Testis (tissue), 3 donors: ENCODE results near the gene FYCO1. TPM values are rescaled to one million over a fixed set of nuclear protein-coding genes. Genes with fewer than 3 reads are reported as not detected.

Experiments
- DNase-seq: peaks from one replicate; pipeline ENCODE4 v3.0.0-alpha.2; 2019
- H3K27ac ChIP-seq, 2 donors: fragments of 200-600 bp; sonication (generic); one replicate each; pipeline ENCODE4 v1.5.1; 2019
- H3K27me3 ChIP-seq: fragments of 200-600 bp; sonication (generic); one replicate; pipeline ENCODE4 v1.5.1; 2019
- H3K36me3 ChIP-seq: fragments of 200-600 bp; sonication (generic); one replicate; pipeline ENCODE4 v1.5.1; 2017; ENCODE audit warnings: low read depth; ENCODE audit errors: missing control alignments
- H3K4me1 ChIP-seq: fragments of 200-600 bp; sonication (generic); one replicate; pipeline ENCODE4 v1.5.1; 2019
- H3K4me3 ChIP-seq, 2 donors: fragments of 200-600 bp; sonication (generic); one replicate each; pipeline ENCODE4 v1.5.1; 2017 to 2019
- H3K9me3 ChIP-seq: fragments of 200-600 bp; sonication (generic); one replicate; pipeline ENCODE4 v1.5.1; 2017
- CTCF ChIP-seq, 3 experiments: fragments of 450-650 bp in 2 of 3; fragments of 200-600 bp in 1 of 3; sonication (generic) in 1 of 3; IDR thresholded peaks; one replicate each; pipeline ENCODE4 v1.5.1; 2016 to 2019; ENCODE audit warnings: antibody characterized with exemption in 3 of 3, mild to moderate bottlenecking in 2 of 3, moderate library complexity in 1 of 3
- POLR2A ChIP-seq: fragments of 450-650 bp; IDR thresholded peaks from one replicate; pipeline ENCODE4 v1.6.1; 2017; ENCODE audit warnings: antibody characterized with exemption, mild to moderate bottlenecking, moderate library complexity
- WGBS, 2 donors: methylation state at CpG; one replicate each; pipeline ENCODE4 v1.1.5; 2018; 5-methylcytosine and 5-hydroxymethylcytosine counted together
- intact Hi-C: fragments of 100-400 bp; cut with DNase I; formaldehyde crosslinking; loops from one replicate; pipeline ENCODE4 v1.15.1; 2023; ENCODE audit warnings: low total_unique reads
- polyA plus RNA-seq: library from polyadenylated mRNA; stranded (reverse); fragments of 350-450 nt; fragmentation: Illumina TruSeq; extraction: RNeasy Lipid Tissue Mini Kit (QIAGEN cat#74804); gene quantifications from one replicate; pipeline ENCODE4 v1.2.3, GENCODE V29; 2014; ENCODE audit warnings: low read depth, low replicate concordance; ENCODE audit not compliant: insufficient read depth
- total RNA-seq, 2 donors: library from RNA; depleted of rRNA; stranded (reverse); fragments of >200 nt; gene quantifications; one replicate each; pipeline ENCODE4 v1.2.3, GENCODE V29; 2016

Gene FYCO1
- total and polyA plus RNA-seq, 3 donors from 2014 or later, result 12.8 to 24.2 (median 21.7) TPM

- WGBS, 2 donors, result 87 to 91% methylated on average over 6 of the region's 6 CpGs
Measured at GRCh38 chr3:45909542-45909941, 86.1 kb downstream of the FYCO1 start.

DNA sequence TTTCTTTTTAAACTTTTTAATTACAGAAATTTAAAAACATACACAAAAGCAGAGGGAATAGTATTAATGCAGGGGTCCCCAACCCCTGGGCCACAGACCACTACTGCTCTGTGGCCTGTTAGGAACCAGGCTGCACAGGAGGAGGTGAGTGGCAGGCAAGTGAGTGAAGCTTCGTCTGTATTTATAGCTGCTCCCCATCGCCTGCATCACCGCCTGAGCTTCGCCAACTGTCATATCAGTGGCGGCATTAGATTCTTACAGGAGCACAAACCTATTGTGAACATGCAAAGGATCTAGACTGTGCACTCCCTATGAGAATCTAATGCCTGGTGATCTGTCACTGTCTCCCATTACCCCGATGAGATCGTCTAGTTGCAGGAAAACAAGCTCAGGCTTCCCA is 86.9 kb downstream of the FYCO1 start:
- intact Hi-C loops, result loop anchor here (10.0 kb wide), 1 partner anchor 154 kb away; no protein-coding TSS in a partner anchor
- no peak for DNase-seq
- WGBS, 2 donors, result 93% methylated on average over 7 of the region's 7 CpGs
- TF ChIP-seq POLR2A, result no peak
- TF ChIP-seq CTCF (IDR thresholded peaks at IDR 0.05), result no peak
- H3K27me3 ChIP-seq, result no peaks in the 10 kb centered on the region
- H3K27ac ChIP-seq, result no peak overlapping the region
- no peaks in the 10 kb centered on the region for H3K9me3 ChIP-seq
- H3K36me3 ChIP-seq, result no peaks in the 10 kb centered on the region
- no peak overlapping the region for H3K4me3 ChIP-seq
- H3K4me1 ChIP-seq, result no peaks in the 10 kb centered on the region

More at GRCh38 chr3:45909542-45909941, 86.1 kb downstream of the FYCO1 start:
- Histone ChIP-seq H3K36me3 (no peaks in the 10 kb centered on the region), H3K4me3 (no peak overlapping the region), H3K4me1 (no peaks in the 10 kb centered on the region), H3K27me3 (no peaks in the 10 kb centered on the region), H3K9me3 (no peaks in the 10 kb centered on the region), H3K27ac (no peak overlapping the region)
- DNase-seq, result no peak
- intact Hi-C loops, result loop anchor here (10.0 kb wide), 1 partner anchor 155 kb away; no protein-coding TSS in a partner anchor
- TF ChIP-seq POLR2A (no peak), CTCF (IDR thresholded peaks at IDR 0.05) (no peak)

DNA sequence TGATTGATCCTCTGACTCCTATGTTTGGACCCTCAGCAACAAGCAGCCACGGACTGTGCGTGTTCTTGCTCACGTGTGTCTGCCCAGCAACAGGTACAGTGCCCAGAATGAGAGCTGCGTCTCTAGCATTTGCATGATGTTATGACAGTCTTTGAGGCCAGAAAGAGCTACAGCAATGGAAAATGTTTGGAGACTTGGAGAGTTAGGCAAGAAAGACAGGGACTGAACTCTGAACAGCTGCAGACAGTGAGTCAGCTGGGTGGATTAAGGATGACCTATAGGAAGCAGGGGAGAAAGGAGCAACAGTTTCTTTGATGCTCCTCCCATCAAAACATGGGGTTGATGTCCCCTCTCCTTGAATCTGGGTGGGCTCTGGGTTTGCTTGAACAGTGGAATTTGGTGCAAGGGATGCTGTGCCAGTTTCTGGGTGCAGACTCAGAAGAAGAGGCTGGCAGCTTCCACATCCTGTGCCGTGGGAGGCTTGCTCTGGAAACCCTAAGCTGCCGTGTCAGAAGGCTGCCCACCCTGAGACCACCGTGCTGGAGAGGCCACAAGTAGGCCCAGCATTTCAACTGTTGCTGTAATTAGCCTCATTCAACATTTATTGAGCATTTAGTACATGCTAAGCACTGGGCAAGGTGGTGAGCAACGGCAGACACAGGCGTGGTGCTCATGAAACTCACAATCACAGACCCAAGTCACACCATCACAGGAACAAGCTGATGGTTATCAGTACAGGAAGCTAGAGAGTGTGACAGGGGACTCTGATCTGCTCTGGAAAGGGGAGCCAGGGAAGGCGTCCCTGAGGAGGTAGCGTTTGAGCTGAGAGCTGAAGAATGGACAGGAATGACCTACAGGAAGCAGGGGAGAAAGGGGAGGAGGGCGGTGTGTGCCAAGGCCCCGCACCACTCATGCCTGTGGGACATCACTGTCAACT is 87.6 kb downstream of the FYCO1 start:
- Histone ChIP-seq H3K27me3 (no peaks in the 10 kb centered on the region), H3K9me3 (no peaks in the 10 kb centered on the region), H3K4me3 (no peak overlapping the region), H3K27ac (no peak overlapping the region), H3K36me3 (no peaks in the 10 kb centered on the region), H3K4me1 (no peaks in the 10 kb centered on the region)
- WGBS, 2 donors, result 81 to 90% methylated on average over 12 to 13 of the region's 13 CpGs
- TF ChIP-seq POLR2A, result no peak
- TF ChIP-seq CTCF (IDR thresholded peaks at IDR 0.05), result no peak
- DNase-seq, result no peak
- intact Hi-C loops, result loop anchor here (10.0 kb wide), 1 partner anchor 153 kb away; no protein-coding TSS in a partner anchor

- WGBS, 2 donors, result 70 to 78% methylated on average over 6 to 9 of the region's 9 CpGs
- no peaks in the 10 kb centered on the region for H3K9me3 ChIP-seq
- H3K36me3 ChIP-seq, result no peaks in the 10 kb centered on the region
- H3K4me3 ChIP-seq, result no peak overlapping the region
- intact Hi-C loops, result loop anchor here (10.0 kb wide), 1 partner anchor 152 kb away; no protein-coding TSS in a partner anchor
- H3K4me1 ChIP-seq, result no peaks in the 10 kb centered on the region
- DNase-seq, result peak; percentile 20
- TF ChIP-seq POLR2A, result no peak
- peak in 1 of 3 experiments; percentile 24 for TF ChIP-seq CTCF (IDR thresholded peaks at IDR 0.05)
- no peaks in the 10 kb centered on the region for H3K27me3 ChIP-seq
- no peak overlapping the region for H3K27ac ChIP-seq
Measured at GRCh38 chr3:45906681-45907407, 88.8 kb downstream of the FYCO1 start.
